Spleen (tissue), 7 donors: ENCODE data around the gene CCDC177.

Source experiments
- CTCF ChIP-seq, 11 experiments: fragments of 200-600 bp in 7 of 11; fragments of 450-650 bp in 4 of 11; sonication (generic) in 4 of 11; IDR thresholded peaks in 8 of 11; conservative IDR thresholded peaks in 3 of 11; 1 replicate in 7 of 11; 2 replicates in 4 of 11; pipeline versions ENCODE4 v1.4.0 to v1.8.0; 2016 to 2021; ENCODE audit warnings: antibody characterized with exemption in 11 of 11, inconsistent platforms in 4 of 11, mild to moderate bottlenecking in 1 of 11
- POLR2A ChIP-seq, 3 donors: fragments of 450-650 bp; IDR thresholded peaks; one replicate each; pipeline ENCODE4 v1.5.1; 2017; ENCODE audit warnings: antibody characterized with exemption in 3 of 3, mild to moderate bottlenecking in 1 of 3
- POLR2AphosphoS5 ChIP-seq, 3 donors: sonication (generic); formaldehyde crosslinking; IDR thresholded peaks; one replicate each; pipeline ENCODE4 v1.5.1; 2017; ENCODE audit warnings: antibody characterized with exemption in 3 of 3
- donor health status: DM: no; HTN: no; CAD: no; lungs with moderate emphysema.
- donor health status: DM: no; HTN: no; CAD: no.
- donor health status: DM: no; HTN: no; CAD: no.

DNA sequence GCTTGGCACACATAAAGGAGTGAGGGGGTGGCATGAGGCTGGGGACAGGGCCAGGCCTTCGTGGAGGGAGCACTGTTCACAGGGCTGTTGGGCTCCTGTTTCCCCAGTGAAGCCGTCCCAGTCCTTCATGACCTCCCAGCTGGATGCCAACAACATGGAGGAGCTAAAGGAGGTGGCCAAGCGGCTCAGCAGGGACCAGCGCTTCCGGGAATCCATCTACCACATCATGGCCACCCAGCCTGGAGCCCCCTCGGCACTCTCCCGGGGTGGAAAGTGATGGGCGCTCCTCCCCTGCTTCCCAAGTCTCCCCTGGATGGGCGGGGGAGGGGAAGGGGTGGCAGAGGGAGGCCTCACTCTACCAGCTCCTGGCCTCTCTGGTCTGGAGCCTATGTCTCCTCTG lies 46.5 kb downstream of the CCDC177 start:
- TF ChIP-seq CTCF (IDR thresholded peaks at IDR 0.05 in 8 of 11, conservative IDR thresholded peaks at IDR 0.05 in 3 of 11): no peak
- no peak for TF ChIP-seq POLR2A (IDR thresholded peaks at IDR 0.05)
- TF ChIP-seq POLR2AphosphoS5 (IDR thresholded peaks at IDR 0.05): no peak
